K562 (cell line): Measurements from ENCODE around the gene PSD2. TPM values are rescaled to one million over a fixed set of nuclear protein-coding genes. Genes with fewer than 3 reads are reported as not detected.

ENCODE experiments used
- ATAC-seq: fragments of 200-7000 bp; cut with Tn5 transposase; 3 replicates; pipeline ENCODE4 v1.9.1; 2020; ENCODE audit warnings: moderate library complexity
- BruUV-seq: library from RNA; stranded (reverse); fragments of 400-500 nt; replicated peaks from 2 replicates; lab custom pipeline; 2021; lab: Mats Ljungman, UMichigan
- CTCF ChIA-PET: fragments of 300-600 bp; formaldehyde crosslinking; extraction: SDS; loops from one replicate; lab custom pipeline; 2021; ENCODE audit warnings: low intra/inter-chr PET ratio; lab: Yijun Ruan, JAX
- POLR2A ChIA-PET: fragments of 300-600, 350-650 bp; sonication (Branson Sonifier 250); formaldehyde crosslinking; extraction: SDS; loops from one replicate; lab custom pipeline; 2021; ENCODE audit warnings: antibody characterized with exemption, inconsistent platforms; lab: Yijun Ruan, JAX
- DNase-seq, 4 experiments: peaks; one replicate each; pipeline versions ENCODE4 v3.0.0 to v3.0.0-alpha.2; 2011 to 2018; ENCODE audit warnings: low spot score in 3 of 4, mixed read lengths in 3 of 4; ENCODE audit errors: extremely low read depth in 1 of 4
- FAIRE-seq: peaks from 2 replicates; lab custom pipeline; 2011; peaks lifted over from hg19 to GRCh38; lab: Jason Lieb, UNC
- H2AFZ ChIP-seq: 2 replicates; pipeline ENCODE4 v1.6.0; 2011; ENCODE audit warnings: low read depth, low read length, control low read depth, inconsistent platforms
- H3K27ac ChIP-seq: fragments of 200-600 bp; 3 replicates; pipeline ENCODE4 v1.8.0; 2011; ENCODE audit warnings: low read depth, mild to moderate bottlenecking, control low read depth, inconsistent platforms, low read length, moderate library complexity, mixed read lengths; ENCODE audit errors: extremely low read depth
- H3K27me3 ChIP-seq, 2 experiments: fragments of 300-600 bp in 1 of 2; 2 replicates in 1 of 2; 3 replicates in 1 of 2; pipeline versions ENCODE4 v1.6.0 to v1.8.0; 2011; ENCODE audit warnings: inconsistent platforms in 2 of 2, low read length in 2 of 2, mild to moderate bottlenecking in 1 of 2, mixed read lengths in 1 of 2, moderate library complexity in 1 of 2; ENCODE audit not compliant: control insufficient read depth in 2 of 2, insufficient read depth in 2 of 2
- H3K36me3 ChIP-seq: fragments of 300-600 bp; 3 replicates; pipeline ENCODE4 v1.8.0; 2011; ENCODE audit warnings: mild to moderate bottlenecking, low read length, inconsistent platforms; ENCODE audit not compliant: control insufficient read depth, insufficient read depth
- H3K4me1 ChIP-seq, 2 experiments: fragments of 200-600 bp in 1 of 2; replicated peaks in 1 of 2; 2 replicates in 1 of 2; 3 replicates in 1 of 2; pipeline versions ENCODE4 v1.5.1 to v1.8.0; 2011; ENCODE audit warnings: inconsistent platforms in 2 of 2, low read length in 2 of 2, mild to moderate bottlenecking in 1 of 2, mixed read lengths in 1 of 2, moderate library complexity in 1 of 2; ENCODE audit not compliant: control insufficient read depth in 2 of 2, insufficient read depth in 2 of 2
- H3K4me2 ChIP-seq: 2 replicates; pipeline ENCODE4 v1.6.1; 2011; ENCODE audit warnings: low read length, control low read depth, inconsistent platforms, mixed read lengths; ENCODE audit not compliant: insufficient read depth
- H3K4me3 ChIP-seq: fragments of 200-600 bp; sonication (generic), shearing (Covaris generic); 2 replicates; pipeline ENCODE4 v1.5.1; 2016; ENCODE audit warnings: control low read depth, inconsistent platforms
- H3K79me2 ChIP-seq: fragments of 200-600 bp; 3 replicates; pipeline ENCODE4 v1.8.0; 2011; ENCODE audit warnings: low read length, inconsistent platforms; ENCODE audit not compliant: control insufficient read depth, insufficient read depth
- H3K9ac ChIP-seq, 2 experiments: 2 replicates each; pipeline versions ENCODE4 v1.6.0 to v1.6.1; 2011; ENCODE audit warnings: low read depth in 2 of 2, low read length in 2 of 2, control low read depth in 1 of 2, inconsistent platforms in 1 of 2, mild to moderate bottlenecking in 1 of 2, mixed read lengths in 1 of 2; ENCODE audit not compliant: insufficient read depth in 1 of 2
- H3K9me1 ChIP-seq: one replicate; pipeline ENCODE4 v1.6.0; 2011; ENCODE audit warnings: inconsistent platforms, mild to moderate bottlenecking, low read length, moderate library complexity; ENCODE audit not compliant: control insufficient read depth, insufficient read depth
- H3K9me3 ChIP-seq: replicated peaks from 2 replicates; pipeline ENCODE4 v1.5.1; 2011; ENCODE audit warnings: low read depth, low read length, inconsistent platforms; ENCODE audit not compliant: control insufficient read depth, insufficient read depth
- H4K20me1 ChIP-seq: replicated peaks from 2 replicates; pipeline ENCODE4 v1.6.1; 2011; ENCODE audit warnings: low read length, inconsistent platforms, mixed read lengths; ENCODE audit not compliant: control insufficient read depth, insufficient read depth
- ASH1L ChIP-seq: fragments of 450-650 bp; IDR thresholded peaks from 2 replicates; pipeline ENCODE4 v1.6.1; 2018; ENCODE audit warnings: borderline replicate concordance, mild to moderate bottlenecking, low read depth; ENCODE audit not compliant: partially characterized antibody
- CBFB ChIP-seq: sonication (generic); formaldehyde crosslinking; IDR thresholded peaks from 2 replicates; pipeline ENCODE4 v1.4.0; 2020; ENCODE audit warnings: mild to moderate bottlenecking, missing genetic modification reagents
- HDAC3 ChIP-seq: fragments of 450-650 bp; IDR thresholded peaks from 2 replicates; pipeline ENCODE4 v1.6.1; 2018; ENCODE audit warnings: borderline replicate concordance, mild to moderate bottlenecking, moderate library complexity; ENCODE audit not compliant: partially characterized antibody
- KAT8 ChIP-seq: fragments of 450-650 bp; IDR thresholded peaks from 2 replicates; pipeline ENCODE4 v1.6.1; 2016; ENCODE audit warnings: low read depth, mild to moderate bottlenecking
- MXI1 ChIP-seq: IDR thresholded peaks from 2 replicates; pipeline ENCODE4 v1.6.1; 2011; ENCODE audit warnings: low read depth, mild to moderate bottlenecking, improper control_type of control experiment, low read length
- SNRNP70 ChIP-seq: fragments of 200-400 bp; formaldehyde crosslinking; optimal IDR thresholded peaks from 2 replicates; pipeline ENCODE3; 2017; ENCODE audit warnings: low read depth, low read length
- ZBTB1 ChIP-seq: sonication (generic); formaldehyde crosslinking; IDR thresholded peaks from 2 replicates; pipeline ENCODE4 v1.8.1; 2023; ENCODE audit warnings: missing genetic modification reagents, low read depth, mild to moderate bottlenecking, borderline replicate concordance
- ZNF175 ChIP-seq: fragments of 200-800 bp; sonication (Bioruptor generic); IDR thresholded peaks from 2 replicates; pipeline ENCODE4 v1.6.1; 2016; ENCODE audit warnings: low read depth, mild to moderate bottlenecking, missing genetic modification characterization, missing compliant biosample characterization
- ZNF444 ChIP-seq: fragments of 250-450 bp; sonication (Bioruptor Pico); IDR thresholded peaks from 2 replicates; pipeline ENCODE4 v1.4.0; 2020; ENCODE audit warnings: mild to moderate bottlenecking, moderate library complexity
- ZNF586 ChIP-seq: fragments of 450-650 bp; formaldehyde crosslinking; conservative IDR thresholded peaks from 2 replicates; pipeline ENCODE4 v1.4.0; 2020; ENCODE audit warnings: mild to moderate bottlenecking, moderate library complexity
- WGBS: fragments of 100-300 bp; shearing (Covaris generic); methylation state at CpG from one replicate; pipeline ENCODE4 v1.1.6; 2016; ENCODE audit warnings: low coverage, mixed read lengths; ENCODE audit not compliant: insufficient coverage; ENCODE audit errors: missing lambda C conversion rate; 5-methylcytosine and 5-hydroxymethylcytosine counted together
- in situ Hi-C: fragments of 300-500 bp; cut with MboI; formaldehyde crosslinking; loops from 4 replicates; pipeline ENCODE4 v1.15.0; 2018; ENCODE audit warnings: inconsistent platforms, mixed read lengths
- intact Hi-C: fragments of 100-400 bp; cut with micrococcal nuclease; formaldehyde crosslinking; loops from 2 replicates; pipeline ENCODE4 v1.14.2; 2022
- polyA plus RNA-seq, 8 experiments: library from polyadenylated mRNA; depleted of rRNA in 4 of 8; stranded (reverse) in 5 of 8; unstranded in 3 of 8; fragments of >200 nt; fragmentation: Nextera tagmentation in 2 of 8; fragmentation: Illumina TruSeq in 1 of 8; extraction: Ambion mirVana in 2 of 8; extraction: Trizol in 1 of 8; gene quantifications; 2 replicates each; pipeline versions ENCODE4 v1.2.1 to v1.2.3, GENCODE V29; 2011 to 2014; ENCODE audit warnings: inconsistent platforms in 1 of 8, missing spikeins in 1 of 8
- total RNA-seq, 7 experiments: library from RNA; depleted of rRNA in 6 of 7; stranded (reverse); fragments of >200 nt in 6 of 7; fragmentation: Illumina TruSeq in 2 of 7; extraction: Trizol in 2 of 7; gene quantifications; 2 replicates each; pipeline versions ENCODE4 v1.2.1 to v1.2.3, GENCODE V29; 2011 to 2021; ENCODE audit warnings: low replicate concordance in 1 of 7
- TF ChIP-seq, protein P1 (sequence below): fragments of 450-650 bp; formaldehyde crosslinking; IDR thresholded peaks from 2 replicates; pipeline ENCODE4 v1.4.0; 2020; ENCODE audit warnings: mild to moderate bottlenecking
- TF ChIP-seq, protein P2 (sequence below): sonication (generic); formaldehyde crosslinking; IDR thresholded peaks from 2 replicates; pipeline ENCODE4 v1.8.0; 2022; ENCODE audit warnings: missing genetic modification reagents, mild to moderate bottlenecking, borderline replicate concordance

Gene PSD2
- total and polyA plus RNA-seq, 9 of the 15 experiments (the other 6 are each of a cell fraction or from before 2014, with no cell fraction given): 0.01 to 0.09 (median 0.04) TPM; not detected in 4

DNA sequence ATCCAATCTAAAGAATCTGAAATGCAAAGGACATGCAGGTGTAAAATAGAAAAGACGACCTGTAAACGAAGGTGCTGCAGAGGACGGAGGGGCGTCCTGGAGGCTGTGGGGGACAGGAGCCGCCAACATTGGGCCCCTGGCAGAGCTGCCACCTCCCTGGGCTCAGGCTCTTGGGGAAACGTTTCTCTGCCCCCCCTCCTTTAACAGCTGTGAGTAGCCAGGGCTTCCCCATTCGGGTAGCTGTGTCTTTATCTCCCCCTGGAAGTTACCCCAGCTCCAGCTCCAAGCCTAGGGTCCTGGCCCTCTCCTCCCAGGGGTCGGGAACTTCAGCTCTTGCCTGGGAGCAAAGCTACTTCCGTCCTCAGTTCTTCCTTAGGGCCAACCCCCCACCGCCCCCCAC, 51.5 kb downstream of the PSD2 start:
- no peaks in the 10 kb centered on the region for H3K36me3 ChIP-seq
- peaks cover 14% of the 10 kb centered on the region for H4K20me1 ChIP-seq
- 1% methylated on average over 7 of the region's 10 CpGs for WGBS
- H3K79me2 ChIP-seq: no peaks in the 10 kb centered on the region
- H3K4me1 ChIP-seq: peaks cover 0 to 9% of the 10 kb centered on the region in 2 experiments; a peak in 2 of 5 replicates
- intact Hi-C loops: no loop called here
- CTCF ChIA-PET: no interaction called here
- H3K9me3 ChIP-seq: no peaks in the 10 kb centered on the region
- ATAC-seq (no peak), FAIRE-seq (no peak), DNase-seq (no peak)
- TF ChIP-seq SNRNP70: no peak
- no peak for TF ChIP-seq MXI1
- TF ChIP-seq, protein P1, sequence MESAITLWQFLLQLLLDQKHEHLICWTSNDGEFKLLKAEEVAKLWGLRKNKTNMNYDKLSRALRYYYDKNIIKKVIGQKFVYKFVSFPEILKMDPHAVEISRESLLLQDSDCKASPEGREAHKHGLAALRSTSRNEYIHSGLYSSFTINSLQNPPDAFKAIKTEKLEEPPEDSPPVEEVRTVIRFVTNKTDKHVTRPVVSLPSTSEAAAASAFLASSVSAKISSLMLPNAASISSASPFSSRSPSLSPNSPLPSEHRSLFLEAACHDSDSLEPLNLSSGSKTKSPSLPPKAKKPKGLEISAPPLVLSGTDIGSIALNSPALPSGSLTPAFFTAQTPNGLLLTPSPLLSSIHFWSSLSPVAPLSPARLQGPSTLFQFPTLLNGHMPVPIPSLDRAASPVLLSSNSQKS: no peak
- no peak for TF ChIP-seq ZNF175 (CRISPR knock-in tag)
- TF ChIP-seq, protein P2, sequence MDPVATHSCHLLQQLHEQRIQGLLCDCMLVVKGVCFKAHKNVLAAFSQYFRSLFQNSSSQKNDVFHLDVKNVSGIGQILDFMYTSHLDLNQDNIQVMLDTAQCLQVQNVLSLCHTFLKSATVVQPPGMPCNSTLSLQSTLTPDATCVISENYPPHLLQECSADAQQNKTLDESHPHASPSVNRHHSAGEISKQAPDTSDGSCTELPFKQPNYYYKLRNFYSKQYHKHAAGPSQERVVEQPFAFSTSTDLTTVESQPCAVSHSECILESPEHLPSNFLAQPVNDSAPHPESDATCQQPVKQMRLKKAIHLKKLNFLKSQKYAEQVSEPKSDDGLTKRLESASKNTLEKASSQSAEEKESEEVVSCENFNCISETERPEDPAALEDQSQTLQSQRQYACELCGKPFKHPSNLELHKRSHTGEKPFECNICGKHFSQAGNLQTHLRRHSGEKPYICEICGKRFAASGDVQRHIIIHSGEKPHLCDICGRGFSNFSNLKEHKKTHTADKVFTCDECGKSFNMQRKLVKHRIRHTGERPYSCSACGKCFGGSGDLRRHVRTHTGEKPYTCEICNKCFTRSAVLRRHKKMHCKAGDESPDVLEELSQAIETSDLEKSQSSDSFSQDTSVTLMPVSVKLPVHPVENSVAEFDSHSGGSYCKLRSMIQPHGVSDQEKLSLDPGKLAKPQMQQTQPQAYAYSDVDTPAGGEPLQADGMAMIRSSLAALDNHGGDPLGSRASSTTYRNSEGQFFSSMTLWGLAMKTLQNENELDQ (CRISPR knock-in tag): no peak
- TF ChIP-seq ZNF586 (CRISPR knock-in tag): no peak
- no peak for TF ChIP-seq KAT8
- no peak for TF ChIP-seq ZNF444 (CRISPR knock-in tag)
- TF ChIP-seq ZBTB1: no peak
- no peak for TF ChIP-seq HDAC3
- no peak for TF ChIP-seq ASH1L
- no peak for TF ChIP-seq CBFB
- H3K27me3 ChIP-seq: peaks cover 39 to 74% of the 10 kb centered on the region in 2 experiments
- H3K27ac ChIP-seq: no peak overlapping the region
- no peak overlapping the region for H2AFZ ChIP-seq
- no TSS peak for BruUV-seq
- in situ Hi-C loops: no loop called here
- no peak overlapping the region for H3K9ac ChIP-seq
- H3K9me1 ChIP-seq: no peaks in the 10 kb centered on the region
- POLR2A ChIA-PET: interaction anchor here (1.1 kb wide), 1 partner anchor 122 kb away, joined by 3 read pairs; no protein-coding TSS in a partner anchor
- no peak overlapping the region for H3K4me2 ChIP-seq
- H3K4me3 ChIP-seq: no peak overlapping the region
